GM23338 (cell line): ENCODE results near the gene RNLS. TPM values are rescaled to one million over a fixed set of nuclear protein-coding genes. Genes with fewer than 3 reads are reported as not detected.

Experiments
- ATAC-seq: fragments of 200-7000 bp; cut with Tn5 transposase; 3 replicates; pipeline ENCODE4 v1.9.1; 2020
- DNase-seq: peaks from one replicate; pipeline ENCODE4 v3.0.0-alpha.2; 2015; ENCODE audit warnings: low spot score
- H2AFZ ChIP-seq: fragments of 200-600 bp; sonication (generic); 2 replicates; pipeline ENCODE4 v1.8.0; 2016; ENCODE audit warnings: antibody characterized with exemption, mild to moderate bottlenecking, moderate library complexity
- H3F3A ChIP-seq: fragments of 200-600 bp; sonication (generic); replicated peaks from 2 replicates; pipeline ENCODE4 v1.8.0; 2017; ENCODE audit warnings: antibody characterized with exemption, mixed run types, low read depth
- H3K27ac ChIP-seq: fragments of 200-600 bp; sonication (generic); 2 replicates; pipeline ENCODE4 v1.6.1; 2016; ENCODE audit warnings: low read depth
- H3K27me3 ChIP-seq: fragments of 200-600 bp; sonication (generic); 2 replicates; pipeline ENCODE4 v1.8.0; 2016; ENCODE audit warnings: mild to moderate bottlenecking, mixed run types, moderate library complexity; ENCODE audit not compliant: insufficient read depth
- H3K36me3 ChIP-seq: fragments of 200-600 bp; sonication (generic); 2 replicates; pipeline ENCODE4 v1.8.0; 2016; ENCODE audit warnings: mild to moderate bottlenecking; ENCODE audit not compliant: insufficient read depth
- H3K4me1 ChIP-seq: fragments of 200-600 bp; sonication (generic); 2 replicates; pipeline ENCODE4 v1.8.0; 2016; ENCODE audit warnings: mild to moderate bottlenecking, moderate library complexity; ENCODE audit not compliant: insufficient read depth
- H3K4me2 ChIP-seq: fragments of 200-600 bp; sonication (generic); 2 replicates; pipeline ENCODE4 v1.7.1; 2017; ENCODE audit warnings: mixed run types
- H3K4me3 ChIP-seq: fragments of 200-600 bp; sonication (generic); 2 replicates; pipeline ENCODE4 v1.6.1; 2016; ENCODE audit warnings: mixed run types
- H3K79me2 ChIP-seq: fragments of 200-600 bp; sonication (generic); replicated peaks from 2 replicates; pipeline ENCODE4 v1.8.0; 2017; ENCODE audit warnings: mild to moderate bottlenecking; ENCODE audit not compliant: insufficient read depth
- H3K9me2 ChIP-seq: fragments of 200-600 bp; sonication (generic); 2 replicates; pipeline ENCODE4 v1.8.0; 2017; ENCODE audit not compliant: insufficient read depth
- H4K20me1 ChIP-seq: fragments of 200-600 bp; sonication (generic); replicated peaks from 2 replicates; pipeline ENCODE4 v1.8.0; 2017; ENCODE audit warnings: mild to moderate bottlenecking; ENCODE audit not compliant: insufficient read depth
- H3K27ac Mint-ChIP-seq: 2 replicates; pipeline ENCODE4 v1.8.0; 2020; ENCODE audit warnings: inconsistent platforms, mild to moderate bottlenecking, moderate library complexity, mixed read lengths
- H3K27me3 Mint-ChIP-seq: 3 replicates; pipeline ENCODE4 v1.8.0; 2022; ENCODE audit warnings: low read depth, mild to moderate bottlenecking, moderate library complexity, mixed read lengths, inconsistent platforms; ENCODE audit not compliant: insufficient read depth, poor library complexity
- H3K36me3 Mint-ChIP-seq: 3 replicates; pipeline ENCODE4 v1.8.0; 2021; ENCODE audit warnings: low read depth, mild to moderate bottlenecking, inconsistent platforms, moderate library complexity, mixed read lengths
- H3K4me1 Mint-ChIP-seq: 3 replicates; pipeline ENCODE4 v1.8.0; 2020; ENCODE audit warnings: mild to moderate bottlenecking, inconsistent platforms, mixed read lengths
- H3K4me3 Mint-ChIP-seq: 3 replicates; pipeline ENCODE4 v1.8.0; 2021; ENCODE audit warnings: moderate library complexity, mild to moderate bottlenecking, inconsistent platforms, mixed read lengths
- H3K9me3 Mint-ChIP-seq: 3 replicates; pipeline ENCODE4 v1.8.0; 2020; ENCODE audit warnings: moderate library complexity, mild to moderate bottlenecking, inconsistent platforms, mixed read lengths
- CREB1 ChIP-seq: fragments of 250-450 bp; sonication (Bioruptor Pico); IDR thresholded peaks from 2 replicates; pipeline ENCODE4 v1.5.0; 2020; ENCODE audit warnings: low read depth, mild to moderate bottlenecking, moderate library complexity
- CTCF ChIP-seq, 2 experiments: fragments of 200-600 bp in 1 of 2; sonication (generic) in 1 of 2; conservative IDR thresholded peaks; 2 replicates each; pipeline versions ENCODE4 v1.5.1 to v1.6.1; 2016 to 2017; ENCODE audit warnings: antibody characterized with exemption in 2 of 2, low read depth in 2 of 2, mild to moderate bottlenecking in 2 of 2, moderate library complexity in 1 of 2
- EZH2 ChIP-seq: fragments of 200-600 bp; sonication (generic); IDR thresholded peaks from one replicate; pipeline ENCODE4 v1.8.0; 2017; ENCODE audit warnings: antibody characterized with exemption, mild to moderate bottlenecking, low read depth; ENCODE audit not compliant: unreplicated experiment
- EZH2phosphoT487 ChIP-seq: fragments of 200-600 bp; sonication (generic); IDR thresholded peaks from one replicate; pipeline ENCODE4 v1.8.1; 2018; ENCODE audit warnings: antibody characterized with exemption; ENCODE audit not compliant: unreplicated experiment
- JUNB ChIP-seq: IDR thresholded peaks from one replicate; pipeline ENCODE4 v1.6.1; 2016; ENCODE audit warnings: antibody characterized with exemption; ENCODE audit not compliant: unreplicated experiment
- NANOG ChIP-seq: IDR thresholded peaks from 2 replicates; pipeline ENCODE4 v1.6.1; 2016; ENCODE audit warnings: antibody characterized with exemption, borderline replicate concordance
- POLR2AphosphoS5 ChIP-seq: IDR thresholded peaks from 2 replicates; pipeline ENCODE4 v1.6.1; 2016; ENCODE audit warnings: antibody characterized with exemption, low read depth
- STAT1 ChIP-seq: IDR thresholded peaks from one replicate; pipeline ENCODE4 v1.6.1; 2016; ENCODE audit warnings: antibody characterized with exemption; ENCODE audit not compliant: unreplicated experiment
- ZNF114 ChIP-seq: fragments of 250-450 bp; sonication (Bioruptor Pico); IDR thresholded peaks from 2 replicates; pipeline ENCODE4 v1.5.0; 2020; ENCODE audit warnings: mild to moderate bottlenecking, moderate library complexity
- ZNF331 ChIP-seq: fragments of 250-450 bp; sonication (Bioruptor Pico); IDR thresholded peaks from 2 replicates; pipeline ENCODE4 v1.5.0; 2020; ENCODE audit warnings: low read depth, mild to moderate bottlenecking, moderate library complexity
- polyA plus RNA-seq: library from polyadenylated mRNA; unstranded; fragments of >200 nt; fragmentation: Nextera tagmentation; extraction: Ambion mirVana; gene quantifications from 2 replicates; pipeline ENCODE4 v1.2.1, GENCODE V29; 2016
- total RNA-seq: library from RNA; depleted of rRNA; stranded (reverse); fragments of >200 nt; shearing (Covaris generic); gene quantifications from 2 replicates; pipeline ENCODE4 v1.2.3, GENCODE V29; 2014
- TF ChIP-seq, protein P1 (sequence below): IDR thresholded peaks from one replicate; pipeline ENCODE4 v1.6.1; 2018; ENCODE audit warnings: antibody characterized with exemption; ENCODE audit not compliant: unreplicated experiment
- TF ChIP-seq, protein P2 (sequence below): IDR thresholded peaks from 2 replicates; pipeline ENCODE4 v1.6.1; 2016; ENCODE audit warnings: antibody characterized with exemption
- TF ChIP-seq, protein P3 (sequence below): fragments of 250-450 bp; sonication (Bioruptor Pico); IDR thresholded peaks from 2 replicates; pipeline ENCODE4 v1.5.0; 2020; ENCODE audit warnings: mild to moderate bottlenecking, moderate library complexity

The RNLS gene
- total and polyA plus RNA-seq, 2 experiments from 2014 or later = 8.8 to 15.2 TPM

- H3K36me3 ChIP-seq = no peaks in the 10 kb centered on the region
- Mint-ChIP-seq H3K27ac (no peak overlapping the region), H3K4me1 (peaks cover 3% of the 10 kb centered on the region; the same call in 2 of the 3 replicates), H3K27me3 (peaks cover 2% of the 10 kb centered on the region), H3K36me3 (no peaks in the 10 kb centered on the region), H3K4me3 (no peak overlapping the region), H3K9me3 (no peaks in the 10 kb centered on the region; the same call in 1 of the 3 replicates)
- H2AFZ ChIP-seq = no peak overlapping the region; the same call in 1 of the 2 replicates
- H3K27ac ChIP-seq = no peak overlapping the region
- H3K4me3 ChIP-seq = no peak overlapping the region
- H3K79me2 ChIP-seq = no peaks in the 10 kb centered on the region
- TF ChIP-seq EZH2 (no peak), POLR2AphosphoS5 (no peak), EZH2phosphoT487 (no peak), ZNF331 (CRISPR knock-in tag) (no peak), JUNB (no peak), NANOG (no peak), CREB1 (CRISPR knock-in tag) (no peak), ZNF114 (CRISPR knock-in tag) (no peak), STAT1 (no peak), CTCF (conservative IDR thresholded peaks at IDR 0.05; ENCODE audit: low read depth in 2 of 2) (no peak)
- TF ChIP-seq, protein P1, sequence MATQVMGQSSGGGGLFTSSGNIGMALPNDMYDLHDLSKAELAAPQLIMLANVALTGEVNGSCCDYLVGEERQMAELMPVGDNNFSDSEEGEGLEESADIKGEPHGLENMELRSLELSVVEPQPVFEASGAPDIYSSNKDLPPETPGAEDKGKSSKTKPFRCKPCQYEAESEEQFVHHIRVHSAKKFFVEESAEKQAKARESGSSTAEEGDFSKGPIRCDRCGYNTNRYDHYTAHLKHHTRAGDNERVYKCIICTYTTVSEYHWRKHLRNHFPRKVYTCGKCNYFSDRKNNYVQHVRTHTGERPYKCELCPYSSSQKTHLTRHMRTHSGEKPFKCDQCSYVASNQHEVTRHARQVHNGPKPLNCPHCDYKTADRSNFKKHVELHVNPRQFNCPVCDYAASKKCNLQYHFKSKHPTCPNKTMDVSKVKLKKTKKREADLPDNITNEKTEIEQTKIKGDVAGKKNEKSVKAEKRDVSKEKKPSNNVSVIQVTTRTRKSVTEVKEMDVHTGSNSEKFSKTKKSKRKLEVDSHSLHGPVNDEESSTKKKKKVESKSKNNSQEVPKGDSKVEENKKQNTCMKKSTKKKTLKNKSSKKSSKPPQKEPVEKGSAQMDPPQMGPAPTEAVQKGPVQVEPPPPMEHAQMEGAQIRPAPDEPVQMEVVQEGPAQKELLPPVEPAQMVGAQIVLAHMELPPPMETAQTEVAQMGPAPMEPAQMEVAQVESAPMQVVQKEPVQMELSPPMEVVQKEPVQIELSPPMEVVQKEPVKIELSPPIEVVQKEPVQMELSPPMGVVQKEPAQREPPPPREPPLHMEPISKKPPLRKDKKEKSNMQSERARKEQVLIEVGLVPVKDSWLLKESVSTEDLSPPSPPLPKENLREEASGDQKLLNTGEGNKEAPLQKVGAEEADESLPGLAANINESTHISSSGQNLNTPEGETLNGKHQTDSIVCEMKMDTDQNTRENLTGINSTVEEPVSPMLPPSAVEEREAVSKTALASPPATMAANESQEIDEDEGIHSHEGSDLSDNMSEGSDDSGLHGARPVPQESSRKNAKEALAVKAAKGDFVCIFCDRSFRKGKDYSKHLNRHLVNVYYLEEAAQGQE = no peak
- TF ChIP-seq, protein P2, sequence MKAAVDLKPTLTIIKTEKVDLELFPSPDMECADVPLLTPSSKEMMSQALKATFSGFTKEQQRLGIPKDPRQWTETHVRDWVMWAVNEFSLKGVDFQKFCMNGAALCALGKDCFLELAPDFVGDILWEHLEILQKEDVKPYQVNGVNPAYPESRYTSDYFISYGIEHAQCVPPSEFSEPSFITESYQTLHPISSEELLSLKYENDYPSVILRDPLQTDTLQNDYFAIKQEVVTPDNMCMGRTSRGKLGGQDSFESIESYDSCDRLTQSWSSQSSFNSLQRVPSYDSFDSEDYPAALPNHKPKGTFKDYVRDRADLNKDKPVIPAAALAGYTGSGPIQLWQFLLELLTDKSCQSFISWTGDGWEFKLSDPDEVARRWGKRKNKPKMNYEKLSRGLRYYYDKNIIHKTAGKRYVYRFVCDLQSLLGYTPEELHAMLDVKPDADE = no peak
- TF ChIP-seq, protein P3, sequence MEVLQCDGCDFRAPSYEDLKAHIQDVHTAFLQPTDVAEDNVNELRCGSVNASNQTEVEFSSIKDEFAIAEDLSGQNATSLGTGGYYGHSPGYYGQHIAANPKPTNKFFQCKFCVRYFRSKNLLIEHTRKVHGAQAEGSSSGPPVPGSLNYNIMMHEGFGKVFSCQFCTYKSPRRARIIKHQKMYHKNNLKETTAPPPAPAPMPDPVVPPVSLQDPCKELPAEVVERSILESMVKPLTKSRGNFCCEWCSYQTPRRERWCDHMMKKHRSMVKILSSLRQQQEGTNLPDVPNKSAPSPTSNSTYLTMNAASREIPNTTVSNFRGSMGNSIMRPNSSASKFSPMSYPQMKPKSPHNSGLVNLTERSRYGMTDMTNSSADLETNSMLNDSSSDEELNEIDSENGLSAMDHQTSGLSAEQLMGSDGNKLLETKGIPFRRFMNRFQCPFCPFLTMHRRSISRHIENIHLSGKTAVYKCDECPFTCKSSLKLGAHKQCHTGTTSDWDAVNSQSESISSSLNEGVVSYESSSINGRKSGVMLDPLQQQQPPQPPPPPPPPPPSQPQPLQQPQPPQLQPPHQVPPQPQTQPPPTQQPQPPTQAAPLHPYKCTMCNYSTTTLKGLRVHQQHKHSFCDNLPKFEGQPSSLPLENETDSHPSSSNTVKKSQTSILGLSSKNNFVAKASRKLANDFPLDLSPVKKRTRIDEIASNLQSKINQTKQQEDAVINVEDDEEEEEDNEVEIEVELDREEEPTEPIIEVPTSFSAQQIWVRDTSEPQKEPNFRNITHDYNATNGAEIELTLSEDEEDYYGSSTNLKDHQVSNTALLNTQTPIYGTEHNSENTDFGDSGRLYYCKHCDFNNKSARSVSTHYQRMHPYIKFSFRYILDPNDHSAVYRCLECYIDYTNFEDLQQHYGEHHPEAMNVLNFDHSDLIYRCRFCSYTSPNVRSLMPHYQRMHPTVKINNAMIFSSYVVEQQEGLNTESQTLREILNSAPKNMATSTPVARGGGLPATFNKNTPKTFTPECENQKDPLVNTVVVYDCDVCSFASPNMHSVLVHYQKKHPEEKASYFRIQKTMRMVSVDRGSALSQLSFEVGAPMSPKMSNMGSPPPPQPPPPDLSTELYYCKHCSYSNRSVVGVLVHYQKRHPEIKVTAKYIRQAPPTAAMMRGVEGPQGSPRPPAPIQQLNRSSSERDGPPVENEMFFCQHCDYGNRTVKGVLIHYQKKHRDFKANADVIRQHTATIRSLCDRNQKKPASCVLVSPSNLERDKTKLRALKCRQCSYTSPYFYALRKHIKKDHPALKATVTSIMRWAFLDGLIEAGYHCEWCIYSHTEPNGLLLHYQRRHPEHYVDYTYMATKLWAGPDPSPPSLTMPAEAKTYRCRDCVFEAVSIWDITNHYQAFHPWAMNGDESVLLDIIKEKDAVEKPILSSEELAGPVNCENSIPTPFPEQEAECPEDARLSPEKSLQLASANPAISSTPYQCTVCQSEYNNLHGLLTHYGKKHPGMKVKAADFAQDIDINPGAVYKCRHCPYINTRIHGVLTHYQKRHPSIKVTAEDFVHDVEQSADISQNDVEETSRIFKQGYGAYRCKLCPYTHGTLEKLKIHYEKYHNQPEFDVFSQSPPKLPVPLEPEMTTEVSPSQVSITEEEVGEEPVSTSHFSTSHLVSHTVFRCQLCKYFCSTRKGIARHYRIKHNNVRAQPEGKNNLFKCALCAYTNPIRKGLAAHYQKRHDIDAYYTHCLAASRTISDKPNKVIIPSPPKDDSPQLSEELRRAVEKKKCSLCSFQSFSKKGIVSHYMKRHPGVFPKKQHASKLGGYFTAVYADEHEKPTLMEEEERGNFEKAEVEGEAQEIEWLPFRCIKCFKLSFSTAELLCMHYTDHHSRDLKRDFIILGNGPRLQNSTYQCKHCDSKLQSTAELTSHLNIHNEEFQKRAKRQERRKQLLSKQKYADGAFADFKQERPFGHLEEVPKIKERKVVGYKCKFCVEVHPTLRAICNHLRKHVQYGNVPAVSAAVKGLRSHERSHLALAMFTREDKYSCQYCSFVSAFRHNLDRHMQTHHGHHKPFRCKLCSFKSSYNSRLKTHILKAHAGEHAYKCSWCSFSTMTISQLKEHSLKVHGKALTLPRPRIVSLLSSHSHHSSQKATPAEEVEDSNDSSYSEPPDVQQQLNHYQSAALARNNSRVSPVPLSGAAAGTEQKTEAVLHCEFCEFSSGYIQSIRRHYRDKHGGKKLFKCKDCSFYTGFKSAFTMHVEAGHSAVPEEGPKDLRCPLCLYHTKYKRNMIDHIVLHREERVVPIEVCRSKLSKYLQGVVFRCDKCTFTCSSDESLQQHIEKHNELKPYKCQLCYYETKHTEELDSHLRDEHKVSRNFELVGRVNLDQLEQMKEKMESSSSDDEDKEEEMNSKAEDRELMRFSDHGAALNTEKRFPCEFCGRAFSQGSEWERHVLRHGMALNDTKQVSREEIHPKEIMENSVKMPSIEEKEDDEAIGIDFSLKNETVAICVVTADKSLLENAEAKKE (CRISPR knock-in tag) = no peak
- no peaks in the 10 kb centered on the region for H3F3A ChIP-seq
- no peaks in the 10 kb centered on the region for H3K4me1 ChIP-seq
- H3K27me3 ChIP-seq = no peaks in the 10 kb centered on the region
- ATAC-seq (no peak), DNase-seq (no peak)
- no peaks in the 10 kb centered on the region for H3K9me2 ChIP-seq
- H3K4me2 ChIP-seq = no peak overlapping the region
- no peaks in the 10 kb centered on the region for H4K20me1 ChIP-seq
Observed at GRCh38 chr10:88232983-88233543, 350.1 kb downstream of the RNLS start.
